H9 (cell line): ENCODE data around the gene CHD6. TPM values are rescaled to one million over a fixed set of nuclear protein-coding genes. Genes with fewer than 3 reads are reported as not detected.
A peak's percentile ranks its signal among the peaks of the same experiment; 100 is the strongest.

Experiments
- DNase-seq: peaks from one replicate; pipeline ENCODE4 v3.0.0-alpha.2; 2017
- H2AFZ ChIP-seq: one replicate; pipeline ENCODE4 v1.6.1; 2013; ENCODE audit warnings: mild to moderate bottlenecking, low read length, control low read depth, moderate library complexity
- H2AK5ac ChIP-seq: 2 replicates; pipeline ENCODE4 v1.6.1; 2013; ENCODE audit warnings: low read length, control low read depth, mixed read lengths; ENCODE audit not compliant: insufficient read length
- H2BK120ac ChIP-seq: one replicate; pipeline ENCODE4 v1.6.1; 2013; ENCODE audit warnings: low read depth, mild to moderate bottlenecking, low read length, control low read depth, inconsistent platforms; ENCODE audit not compliant: poor library complexity, severe bottlenecking
- H2BK12ac ChIP-seq: 2 replicates; pipeline ENCODE4 v1.6.1; 2013; ENCODE audit warnings: low read length, control low read depth, mixed read lengths, low read depth; ENCODE audit not compliant: insufficient read length
- H2BK15ac ChIP-seq: 2 replicates; pipeline ENCODE4 v1.6.1; 2013; ENCODE audit warnings: low read depth, low read length, control low read depth
- H2BK20ac ChIP-seq: one replicate; pipeline ENCODE4 v1.6.1; 2013; ENCODE audit warnings: low read depth, mild to moderate bottlenecking, low read length, control low read depth, inconsistent platforms; ENCODE audit not compliant: poor library complexity, severe bottlenecking
- H2BK5ac ChIP-seq: 2 replicates; pipeline ENCODE4 v1.6.1; 2013; ENCODE audit warnings: low read length, control low read depth, mixed read lengths; ENCODE audit not compliant: insufficient read length
- H3K14ac ChIP-seq: 2 replicates; pipeline ENCODE4 v1.6.1; 2013; ENCODE audit warnings: low read length, control low read depth; ENCODE audit not compliant: insufficient read depth
- H3K18ac ChIP-seq: 2 replicates; pipeline ENCODE4 v1.6.1; 2013; ENCODE audit warnings: low read depth, mild to moderate bottlenecking, mixed read lengths, low read length, control low read depth; ENCODE audit not compliant: insufficient read length
- H3K23ac ChIP-seq: 2 replicates; pipeline ENCODE4 v1.6.1; 2013; ENCODE audit warnings: low read length, control low read depth, mixed read lengths, low read depth; ENCODE audit not compliant: insufficient read length
- H3K23me2 ChIP-seq: 2 replicates; pipeline ENCODE4 v1.6.1; 2013; ENCODE audit warnings: low read depth, mild to moderate bottlenecking, mixed read lengths, low read length, control low read depth; ENCODE audit not compliant: insufficient read length, poor library complexity, severe bottlenecking
- H3K27ac ChIP-seq: 2 replicates; pipeline ENCODE4 v1.5.1; 2013; ENCODE audit warnings: low read length, control low read depth, mixed read lengths, low read depth; ENCODE audit not compliant: insufficient read length
- H3K27me3 ChIP-seq: 2 replicates; pipeline ENCODE4 v1.6.1; 2013; ENCODE audit warnings: low read length, control low read depth, inconsistent platforms; ENCODE audit not compliant: insufficient read depth
- H3K4ac ChIP-seq: 2 replicates; pipeline ENCODE4 v1.6.1; 2013; ENCODE audit warnings: low read depth, mild to moderate bottlenecking, control low read depth, inconsistent platforms, low read length, moderate library complexity
- H3K4me1 ChIP-seq: 2 replicates; pipeline ENCODE4 v1.6.1; 2013; ENCODE audit warnings: low read length, control low read depth, inconsistent platforms; ENCODE audit not compliant: insufficient read depth
- H3K4me2 ChIP-seq: 2 replicates; pipeline ENCODE4 v1.6.1; 2013; ENCODE audit warnings: low read length, control low read depth, mixed read lengths; ENCODE audit not compliant: insufficient read length, insufficient read depth
- H3K56ac ChIP-seq: 2 replicates; pipeline ENCODE4 v1.6.1; 2013; ENCODE audit warnings: low read depth, mild to moderate bottlenecking, mixed read lengths, low read length, control low read depth; ENCODE audit not compliant: insufficient read length
- H3K79me1 ChIP-seq: 2 replicates; pipeline ENCODE4 v1.6.1; 2013; ENCODE audit warnings: low read depth, mild to moderate bottlenecking, moderate library complexity, low read length, control low read depth, inconsistent platforms; ENCODE audit not compliant: insufficient read depth, poor library complexity, severe bottlenecking
- H3K79me2 ChIP-seq: 2 replicates; pipeline ENCODE4 v1.6.1; 2013; ENCODE audit warnings: low read length, control low read depth, inconsistent platforms; ENCODE audit not compliant: insufficient read depth
- H3K9ac ChIP-seq: 2 replicates; pipeline ENCODE4 v1.6.1; 2013; ENCODE audit warnings: low read length, control low read depth, mixed read lengths; ENCODE audit not compliant: insufficient read length; ENCODE audit errors: extremely low read depth
- H3K9me3 ChIP-seq: one replicate; pipeline ENCODE4 v1.6.1; 2013; ENCODE audit warnings: low read depth, low read length, inconsistent platforms; ENCODE audit not compliant: control insufficient read depth
- H3T11ph ChIP-seq: one replicate; pipeline ENCODE4 v1.6.1; 2013; ENCODE audit warnings: mild to moderate bottlenecking, low read length, control low read depth, inconsistent platforms
- H4K20me1 ChIP-seq: one replicate; pipeline ENCODE4 v1.6.1; 2013; ENCODE audit not compliant: control insufficient read depth, insufficient read length, insufficient read depth
- H4K5ac ChIP-seq: 2 replicates; pipeline ENCODE4 v1.6.1; 2013; ENCODE audit warnings: low read depth, mild to moderate bottlenecking, mixed read lengths, low read length, control low read depth; ENCODE audit not compliant: insufficient read length
- H4K8ac ChIP-seq: replicated peaks from 2 replicates; pipeline ENCODE4 v1.6.1; 2013; ENCODE audit warnings: low read length, control low read depth, mixed read lengths, low read depth; ENCODE audit not compliant: insufficient read length
- H4K91ac ChIP-seq: 2 replicates; pipeline ENCODE4 v1.6.1; 2013; ENCODE audit warnings: low read depth, mild to moderate bottlenecking, moderate library complexity, mixed read lengths, low read length, control low read depth; ENCODE audit not compliant: insufficient read length
- H3K27ac Mint-ChIP-seq, 3 experiments: 2 replicates in 2 of 3; 3 replicates in 1 of 3; pipeline ENCODE4 v1.8.0; 2020 to 2021; ENCODE audit warnings: mixed read lengths in 3 of 3, mild to moderate bottlenecking in 1 of 3, moderate library complexity in 1 of 3
- H3K27me3 Mint-ChIP-seq: 2 replicates; pipeline ENCODE4 v1.8.0; 2021; ENCODE audit warnings: low read depth, mild to moderate bottlenecking, moderate library complexity, mixed read lengths
- H3K36me3 Mint-ChIP-seq, 3 experiments: 2 replicates in 2 of 3; 3 replicates in 1 of 3; pipeline ENCODE4 v1.8.0; 2020 to 2021; ENCODE audit warnings: low read depth in 3 of 3, mixed read lengths in 3 of 3; ENCODE audit not compliant: insufficient read depth in 1 of 3
- H3K4me1 Mint-ChIP-seq, 2 experiments: 2 replicates each; pipeline ENCODE4 v1.8.0; 2020; ENCODE audit warnings: mixed read lengths in 2 of 2
- H3K4me3 Mint-ChIP-seq, 2 experiments: 2 replicates in 1 of 2; 3 replicates in 1 of 2; pipeline ENCODE4 v1.8.0; 2020 to 2021; ENCODE audit warnings: mild to moderate bottlenecking in 2 of 2, mixed read lengths in 2 of 2, moderate library complexity in 1 of 2
- H3K9me3 Mint-ChIP-seq, 2 experiments: 2 replicates in 1 of 2; 3 replicates in 1 of 2; pipeline ENCODE4 v1.8.0; 2020; ENCODE audit warnings: mild to moderate bottlenecking in 2 of 2, mixed read lengths in 2 of 2, moderate library complexity in 1 of 2
- CTCF ChIP-seq: fragments of 200-600 bp; sonication (generic); conservative IDR thresholded peaks from 3 replicates; pipeline ENCODE4 v1.8.0; 2021; ENCODE audit warnings: antibody characterized with exemption, mild to moderate bottlenecking
- WGBS: extraction: QIAGEN DNeasy Blood & Tissue Kit; methylation state at CpG from one replicate; pipeline ENCODE4 v1.1.7; 2013; ENCODE audit warnings: missing lambda C conversion rate, low lambda C conversion rate, mixed read lengths; ENCODE audit not compliant: insufficient read length; ENCODE audit errors: extremely low coverage; 5-methylcytosine and 5-hydroxymethylcytosine counted together
- total RNA-seq: library from RNA; stranded (reverse); gene quantifications from 2 replicates; pipeline ENCODE4 v1.2.1, GENCODE V29; 2021

CHD6 gene
- total RNA-seq, 1 experiment from 2014 or later, result 51.5 TPM

DNA sequence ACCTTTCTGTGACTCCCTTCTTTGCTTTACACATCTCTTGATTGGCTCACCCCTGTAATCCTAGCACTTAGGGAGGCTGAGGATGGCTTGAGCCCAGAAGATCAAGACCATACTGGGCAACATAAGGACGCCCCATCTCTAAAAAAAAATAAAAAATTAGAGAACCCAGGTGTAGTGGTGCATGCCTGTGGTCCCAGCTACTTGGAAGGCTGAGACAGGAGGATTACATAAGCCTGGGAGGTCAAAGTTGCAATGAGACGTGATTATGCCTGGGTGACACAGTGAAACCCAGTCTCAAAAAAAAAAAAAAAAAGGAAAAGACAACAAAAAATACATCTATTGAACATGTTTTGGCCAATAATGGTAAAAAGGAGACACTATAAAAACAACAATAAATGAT is 37.8 kb downstream of the CHD6 start:
- H3K27ac ChIP-seq, result no peak overlapping the region

More for the DNA sequence above, 37.8 kb downstream of the CHD6 start:
- Histone ChIP-seq H3K18ac (no peak overlapping the region), H3T11ph (no peak overlapping the region), H4K20me1 (no peaks in the 10 kb centered on the region), H2BK15ac (no peak overlapping the region), H2BK5ac (no peak overlapping the region), H3K9ac (no peak overlapping the region), H3K4me2 (no peak overlapping the region), H2BK12ac (no peak overlapping the region), H2AFZ (no peak overlapping the region), H4K8ac (no peak overlapping the region), H2BK20ac (no peak overlapping the region), H3K14ac (no peak overlapping the region), H3K79me2 (peaks cover 11% of the 10 kb centered on the region; the same call in 1 of the 2 replicates), H3K23me2 (no peaks in the 10 kb centered on the region), H3K79me1 (no peaks in the 10 kb centered on the region), H4K5ac (no peak overlapping the region), H4K91ac (no peak overlapping the region), H3K56ac (no peak overlapping the region), H3K27me3 (no peaks in the 10 kb centered on the region), H3K4ac (no peak overlapping the region), H3K4me1 (no peaks in the 10 kb centered on the region), H3K23ac (no peak overlapping the region), H3K9me3 (no peaks in the 10 kb centered on the region), H2BK120ac (no peak overlapping the region), H2AK5ac (no peak overlapping the region)
- TF ChIP-seq CTCF, result no peak
- DNase-seq, result no peak
- H3K27ac Mint-ChIP-seq, result peak overlapping the region in 1 of 3 experiments; percentile 26; a peak in 1 of 7 replicates
- H3K4me3 Mint-ChIP-seq, result no peak overlapping the region
- WGBS, result no CpG with 5 or more reads among the region's 2 CpGs
- H3K27me3 Mint-ChIP-seq, result no peaks in the 10 kb centered on the region
- peaks cover 20 to 23% of the 10 kb centered on the region in 2 experiments for H3K4me1 Mint-ChIP-seq
- peaks cover 0 to 6% of the 10 kb centered on the region in 2 experiments; a peak in 3 of 5 replicates for H3K9me3 Mint-ChIP-seq
- peaks cover 2 to 4% (median 4%) of the 10 kb centered on the region in 3 experiments; a peak in 4 of 7 replicates for H3K36me3 Mint-ChIP-seq
